MM.1S (cell line): ENCODE data around the gene ATP5F1C.
"Not testable (repeated sequence)": the region's sequence is repeated elsewhere in the genome, so short reads cannot be mapped to it uniquely, and the experiment has no call there.

Experiments
- DNase-seq: peaks from one replicate; pipeline ENCODE4 v3.0.0-alpha.2; 2015
- H2AFZ ChIP-seq: fragments of 300-600 bp; sonication (generic); 2 replicates; pipeline ENCODE4 v1.6.0; 2016; ENCODE audit warnings: antibody characterized with exemption, low read length
- H3F3A ChIP-seq: fragments of 300-600 bp; sonication (generic); 2 replicates; pipeline ENCODE4 v1.6.1; 2016; ENCODE audit warnings: mild to moderate bottlenecking, antibody characterized with exemption, low read length, moderate library complexity, mixed read lengths; ENCODE audit not compliant: insufficient read depth
- H3K27ac ChIP-seq: fragments of 300-600 bp; sonication (generic); 2 replicates; pipeline ENCODE4 v1.5.1; 2016; ENCODE audit warnings: mild to moderate bottlenecking, low read length
- H3K27me3 ChIP-seq: fragments of 300-600 bp; sonication (generic); replicated peaks from 2 replicates; pipeline ENCODE4 v1.6.0; 2016; ENCODE audit warnings: low read length; ENCODE audit not compliant: insufficient read depth
- H3K36me3 ChIP-seq: fragments of 300-600 bp; sonication (generic); replicated peaks from 2 replicates; pipeline ENCODE4 v1.6.1; 2016; ENCODE audit warnings: mild to moderate bottlenecking, low read length, mixed read lengths; ENCODE audit not compliant: insufficient read depth
- H3K4me1 ChIP-seq: fragments of 300-600 bp; sonication (generic); 2 replicates; pipeline ENCODE4 v1.6.1; 2016; ENCODE audit warnings: low read length, mixed read lengths
- H3K4me2 ChIP-seq: fragments of 300-600 bp; sonication (generic); 2 replicates; pipeline ENCODE4 v1.6.0; 2016; ENCODE audit warnings: low read depth, low read length
- H3K4me3 ChIP-seq: fragments of 300-600 bp; sonication (generic); 2 replicates; pipeline ENCODE4 v1.5.1; 2016; ENCODE audit warnings: low read length, mixed read lengths
- H3K79me2 ChIP-seq: fragments of 300-600 bp; sonication (generic); 2 replicates; pipeline ENCODE4 v1.6.1; 2016; ENCODE audit warnings: mixed run types, low read length, mixed read lengths
- H3K9ac ChIP-seq: fragments of 300-600 bp; sonication (generic); 2 replicates; pipeline ENCODE4 v1.6.1; 2016; ENCODE audit warnings: low read length, mixed read lengths
- H3K9me2 ChIP-seq: fragments of 300-600 bp; sonication (generic); replicated peaks from 2 replicates; pipeline ENCODE4 v1.6.1; 2016; ENCODE audit warnings: mild to moderate bottlenecking, low read length, mixed read lengths; ENCODE audit not compliant: insufficient read depth
- H3K9me3 ChIP-seq: fragments of 300-600 bp; sonication (generic); replicated peaks from 2 replicates; pipeline ENCODE4 v1.6.1; 2016; ENCODE audit warnings: mild to moderate bottlenecking, low read length, mixed read lengths; ENCODE audit not compliant: insufficient read depth
- H4K20me1 ChIP-seq: fragments of 300-600 bp; sonication (generic); 2 replicates; pipeline ENCODE4 v1.6.1; 2016; ENCODE audit warnings: mild to moderate bottlenecking, low read length, moderate library complexity, mixed read lengths; ENCODE audit not compliant: insufficient read depth
- CTCF ChIP-seq: fragments of 300-600 bp; sonication (generic); IDR thresholded peaks from 2 replicates; pipeline ENCODE4 v1.5.1; 2016; ENCODE audit warnings: antibody characterized with exemption, low read length, mixed read lengths
- EZH2 ChIP-seq: fragments of 300-600 bp; sonication (generic); optimal IDR thresholded peaks from 2 replicates; pipeline ENCODE3; 2017; ENCODE audit warnings: low read depth, mild to moderate bottlenecking, antibody characterized with exemption, low read length, mixed read lengths
- EZH2phosphoT487 ChIP-seq: fragments of 300-600 bp; sonication (generic); IDR thresholded peaks from 2 replicates; pipeline ENCODE4 v1.6.1; 2018; ENCODE audit warnings: antibody characterized with exemption, low read length

Gene ATP5F1C

GRCh38 chr10:7810443-7810842, 22.5 kb downstream of the ATP5F1C start:
- H3K36me3 ChIP-seq, result peaks cover 3% of the 10 kb centered on the region; the same call in 1 of the 2 replicates
- no peaks in the 10 kb centered on the region for H3K79me2 ChIP-seq
- H4K20me1 ChIP-seq, result no peaks in the 10 kb centered on the region
- no peak overlapping the region for H3K4me2 ChIP-seq
- H3K4me1 ChIP-seq, result 0 out of 2 replicates have a peak, but pooled peaks cover 8% of the 10 kb centered on the region
- no peaks in the 10 kb centered on the region for H3K9me3 ChIP-seq
- H3K27ac ChIP-seq, result no peak overlapping the region
- no peak for TF ChIP-seq CTCF
- no peak for TF ChIP-seq EZH2phosphoT487
- TF ChIP-seq EZH2, result no peak
- DNase-seq, result no peak
- H3K27me3 ChIP-seq, result no peaks in the 10 kb centered on the region
- no peaks in the 10 kb centered on the region for H3K9me2 ChIP-seq
- no peak overlapping the region for H2AFZ ChIP-seq
- H3K4me3 ChIP-seq, result no peak overlapping the region
- H3K9ac ChIP-seq, result no peak overlapping the region
- H3F3A ChIP-seq, result no peaks in the 10 kb centered on the region; the same call in 1 of the 2 replicates

- H3K27ac ChIP-seq, result no peak overlapping the region
- no peaks in the 10 kb centered on the region; the same call in 1 of the 2 replicates for H3F3A ChIP-seq
- H3K36me3 ChIP-seq, result peaks cover 3% of the 10 kb centered on the region; the same call in 1 of the 2 replicates
- 0 out of 2 replicates have a peak, but pooled peaks cover 8% of the 10 kb centered on the region for H3K4me1 ChIP-seq
- no peak for TF ChIP-seq EZH2
- no peak for TF ChIP-seq EZH2phosphoT487
- no peak for TF ChIP-seq CTCF
- H3K9me2 ChIP-seq, result no peaks in the 10 kb centered on the region
- DNase-seq, result no peak
- H3K9me3 ChIP-seq, result no peaks in the 10 kb centered on the region
- no peak overlapping the region for H3K9ac ChIP-seq
- H3K4me3 ChIP-seq, result no peak overlapping the region
- no peak overlapping the region for H3K4me2 ChIP-seq
- H4K20me1 ChIP-seq, result no peaks in the 10 kb centered on the region
- no peaks in the 10 kb centered on the region for H3K79me2 ChIP-seq
- no peaks in the 10 kb centered on the region for H3K27me3 ChIP-seq
- no peak overlapping the region for H2AFZ ChIP-seq
Measured at GRCh38 chr10:7811000-7811399, 23.0 kb downstream of the ATP5F1C start.

GRCh38 chr10:7811743-7812142, 23.8 kb downstream of the ATP5F1C start:
- not testable (repeated sequence) for H3F3A ChIP-seq, H2AFZ ChIP-seq, H3K4me3 ChIP-seq, H3K79me2 ChIP-seq, H3K27me3 ChIP-seq, H3K4me2 ChIP-seq, DNase-seq, H3K4me1 ChIP-seq, H4K20me1 ChIP-seq, H3K9me2 ChIP-seq, H3K27ac ChIP-seq, H3K9me3 ChIP-seq, H3K9ac ChIP-seq, H3K36me3 ChIP-seq

GRCh38 chr10:7813481-7813880, 25.5 kb downstream of the ATP5F1C start:
- Histone ChIP-seq H3F3A (no peaks in the 10 kb centered on the region; the same call in 1 of the 2 replicates), H3K9me2 (no peaks in the 10 kb centered on the region), H2AFZ (no peak overlapping the region), H3K36me3 (no peaks in the 10 kb centered on the region), H3K4me2 (no peak overlapping the region), H3K27me3 (no peaks in the 10 kb centered on the region), H3K79me2 (peaks cover 2% of the 10 kb centered on the region), H3K4me1 (0 out of 2 replicates have a peak, but pooled peaks cover 8% of the 10 kb centered on the region), H3K4me3 (no peak overlapping the region), H3K9ac (no peak overlapping the region), H4K20me1 (no peaks in the 10 kb centered on the region), H3K9me3 (no peaks in the 10 kb centered on the region), H3K27ac (no peak overlapping the region)
- DNase-seq, result peak; percentile 12
- no peak for TF ChIP-seq EZH2
- peak; percentile 20; the same call in 1 of the 2 replicates for TF ChIP-seq CTCF
